Stimulated activated naive CD8-positive, alpha-beta T cell treated with anti-CD3 and anti-CD28 coated beads, Interleukin-15, Interleukin-2, amounts not matched to agents 100 U/mL and 50 U/mL, for 24 hours (primary cell): Measurements from ENCODE around the gene KLRD1.
A peak's percentile ranks its signal among the peaks of the same experiment; 100 is the strongest.
"Not testable (repeated sequence)": the region's sequence is repeated elsewhere in the genome, so short reads cannot be mapped to it uniquely, and the experiment has no call there.

ENCODE experiments used
- ATAC-seq: fragments of 150-1000 bp; cut with Tn5 transposase; one replicate; pipeline ENCODE4 v1.10.0; 2021
- DNase-seq: peaks from one replicate; pipeline ENCODE4 v3.0.0; 2021

The KLRD1 gene

DNA sequence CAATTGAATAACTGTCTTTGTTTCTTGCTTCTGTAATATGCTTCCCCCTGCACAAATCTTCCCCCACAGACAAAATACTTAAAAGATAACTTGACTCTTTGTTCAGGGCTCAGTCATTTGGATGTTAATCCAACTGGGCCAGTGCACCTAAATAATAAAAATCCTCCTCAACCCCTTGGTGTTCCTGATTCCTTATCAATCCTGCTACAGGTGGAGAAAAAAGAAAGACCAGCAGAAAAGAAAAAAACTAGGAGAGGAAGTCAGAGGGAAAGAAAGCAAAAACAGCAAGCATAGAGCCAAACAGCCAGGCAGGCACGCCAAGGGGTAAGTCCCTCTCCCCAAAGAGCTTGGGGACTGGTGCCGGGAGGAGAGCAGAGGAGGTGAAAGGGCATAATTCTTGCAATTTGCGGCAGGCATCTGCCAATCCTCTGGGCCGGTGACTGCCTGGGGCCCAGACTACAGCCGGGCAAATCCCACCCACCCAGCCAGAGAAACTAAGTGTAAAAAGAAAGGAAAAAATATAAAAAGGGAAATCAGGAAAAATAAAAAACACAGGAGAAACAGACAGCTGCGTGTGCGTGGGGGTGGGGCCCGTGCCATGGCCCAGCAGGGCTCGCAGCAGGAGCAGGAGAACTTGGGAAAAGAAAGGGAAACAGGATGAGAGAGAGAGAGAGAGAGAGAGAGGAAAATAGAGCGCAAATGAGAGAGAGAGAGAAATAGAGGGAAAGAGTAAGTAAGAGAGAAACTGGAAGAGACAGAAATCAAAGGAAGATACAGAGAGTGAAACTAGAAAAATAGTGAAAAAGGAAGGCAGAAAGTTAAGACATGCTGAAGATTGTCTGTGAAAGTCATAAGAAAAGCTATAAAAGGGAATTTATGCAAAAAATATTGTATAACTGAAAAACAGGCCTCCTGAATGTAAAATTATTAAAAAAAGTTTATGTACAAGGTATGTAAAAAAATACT lies 60.8 kb downstream of the KLRD1 start:
- ATAC-seq (no peak), DNase-seq (no peak)

DNA sequence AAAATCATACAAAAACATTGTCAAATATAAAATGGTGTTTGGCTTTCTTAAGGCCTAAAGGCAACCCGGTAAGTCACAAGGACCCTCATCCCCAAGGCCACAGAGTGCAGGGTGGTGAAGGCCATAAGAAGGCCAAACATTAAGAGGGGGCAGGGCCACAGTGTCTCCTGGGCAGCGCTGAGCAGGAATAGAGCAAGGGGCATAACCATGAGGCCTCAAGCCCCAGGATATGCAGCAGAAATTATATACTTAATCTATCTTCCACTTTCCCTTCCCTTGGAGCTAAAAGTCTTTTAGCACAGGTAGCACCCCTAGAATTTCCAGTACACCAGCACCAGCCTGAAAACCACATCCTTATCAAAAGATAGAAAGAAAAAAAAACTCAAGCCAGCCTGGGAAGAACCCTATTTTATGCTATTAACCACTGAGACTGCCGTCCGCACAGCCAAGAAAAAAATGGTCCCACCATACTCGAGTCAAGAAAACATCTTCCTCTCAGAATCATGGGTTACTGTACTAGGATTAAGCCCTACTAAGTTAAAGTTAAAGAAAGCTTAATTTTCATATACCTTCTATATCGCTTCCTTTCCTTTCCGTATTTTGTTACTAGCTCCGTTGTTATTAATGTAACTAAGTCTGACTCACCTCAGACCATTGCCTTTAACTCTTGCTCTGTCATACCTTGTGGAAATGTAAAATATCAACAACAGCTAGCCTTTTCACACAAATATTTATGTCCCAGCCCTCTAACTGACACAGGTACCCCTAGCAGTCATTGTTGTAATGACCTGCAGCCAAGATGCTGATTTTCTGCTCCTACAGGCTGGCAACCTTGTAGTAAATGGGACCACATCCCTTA lies 62.1 kb downstream of the KLRD1 start:
- no peak for ATAC-seq

DNA sequence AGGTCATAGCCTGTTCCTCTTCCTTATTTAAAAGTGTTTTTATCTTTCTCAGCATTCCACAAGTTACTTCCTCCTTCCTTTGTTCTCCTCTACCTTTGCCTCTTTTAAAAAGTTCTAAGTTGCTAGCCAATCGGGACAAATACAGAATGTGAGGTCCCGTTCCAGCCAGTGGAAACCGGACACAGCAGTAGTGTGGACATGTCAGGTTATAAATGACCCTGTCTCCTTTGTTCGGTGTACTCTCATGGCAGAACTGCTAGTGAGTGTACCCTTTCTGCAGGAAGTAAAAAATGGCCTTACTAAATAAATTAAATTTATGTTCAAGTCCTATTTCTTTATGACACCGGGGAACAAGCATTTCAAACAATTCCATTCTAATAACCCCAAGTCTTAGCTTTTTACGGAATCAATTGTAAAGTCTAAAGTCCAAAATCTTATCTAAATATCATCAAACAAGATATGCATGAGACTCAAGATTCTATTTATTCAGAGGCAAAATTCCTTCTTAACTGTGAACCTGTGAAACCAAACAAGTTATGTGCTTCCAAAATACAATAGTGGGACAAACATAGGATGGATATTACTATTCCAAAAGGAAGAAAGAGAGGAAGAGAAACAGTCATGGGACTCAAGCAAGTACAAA lies 64.3 kb downstream of the KLRD1 start:
- DNase-seq, ATAC-seq: not testable (repeated sequence)

More for the DNA sequence above, 62.1 kb downstream of the KLRD1 start:
- DNase-seq = no peak

DNA sequence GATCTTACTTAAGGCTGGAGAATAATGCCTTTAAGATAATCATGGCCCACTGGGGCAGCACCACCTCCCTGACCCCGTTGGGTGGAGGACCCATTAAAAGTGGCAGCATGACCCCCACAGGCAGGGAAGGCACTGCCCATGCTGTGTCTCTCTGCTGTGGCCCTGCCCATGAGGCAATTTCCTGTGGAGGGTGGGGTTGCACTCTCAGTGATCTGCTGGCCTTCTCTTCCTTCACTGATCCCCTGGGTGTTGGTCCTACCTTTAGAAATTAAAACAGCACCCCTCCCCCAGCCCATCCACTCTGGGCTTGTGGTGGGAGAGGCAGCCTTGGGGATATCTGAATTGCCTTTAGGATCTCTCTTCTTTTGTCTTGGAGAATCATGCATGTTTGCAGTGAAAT lies 64.9 kb downstream of the KLRD1 start:
- ATAC-seq = peak; percentile 63
- DNase-seq = no peak

DNA sequence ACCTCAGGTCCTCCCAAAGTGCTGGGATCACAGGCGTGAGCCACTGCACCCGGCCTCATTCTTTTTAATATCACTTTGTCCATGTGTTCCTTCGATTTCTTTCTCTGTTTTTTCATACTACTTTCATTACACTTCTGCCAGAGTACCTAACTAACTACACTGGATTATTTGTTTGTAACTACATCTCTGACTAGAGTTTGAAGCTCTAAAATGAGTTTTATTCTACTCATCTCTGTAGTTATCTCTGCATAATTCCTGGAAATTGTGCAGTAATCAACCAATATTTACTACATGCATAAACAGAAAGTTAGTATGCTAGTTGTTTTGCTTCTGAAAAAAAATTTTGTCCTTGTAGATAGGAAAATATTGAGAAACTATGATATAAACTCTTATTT lies 67.0 kb downstream of the KLRD1 start:
- DNase-seq = no peak
- no peak for ATAC-seq

DNA sequence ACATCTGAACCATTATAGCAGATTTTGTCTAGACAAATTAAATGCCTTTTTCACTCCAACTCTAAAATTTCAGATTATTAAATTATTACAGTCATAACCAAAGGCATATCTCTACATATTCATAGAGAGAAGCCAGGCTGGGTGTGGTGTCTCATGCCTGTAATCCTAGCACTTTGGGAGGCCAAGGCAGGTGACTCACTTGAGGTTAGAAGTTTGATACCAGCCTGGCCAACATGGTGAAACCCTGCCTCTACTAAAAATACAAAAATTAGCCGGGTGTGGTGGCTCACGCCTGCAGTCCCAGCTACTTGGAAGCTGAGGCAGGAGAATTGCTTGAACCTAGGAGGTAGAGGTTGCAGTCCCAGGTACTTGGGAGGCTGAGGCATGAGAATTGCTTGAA lies 71.1 kb downstream of the KLRD1 start:
- DNase-seq = peak; percentile 57
- ATAC-seq = peak; percentile 83
